Stimulated activated CD8-positive, alpha-beta memory T cell treated with anti-CD3 and anti-CD28 coated beads, Interleukin-15, amount 100 ng/mL, for 48 hours (primary cell): ENCODE measurements around the gene ANAPC13.

ENCODE experiments used
- DNase-seq, 2 donors: peaks; one replicate each; pipeline ENCODE4 v3.0.0-alpha.2; 2020; ENCODE audit warnings: low read depth in 2 of 2

ANAPC13 gene

GRCh38 chr3:134449951-134450350, 35.8 kb downstream of the ANAPC13 start:
- DNase-seq, result no peak

GRCh38 chr3:134449277-134449676, 36.5 kb downstream of the ANAPC13 start:
- DNase-seq, result no peak

- no peak for DNase-seq
Measured at GRCh38 chr3:134448664-134449063, 37.1 kb downstream of the ANAPC13 start.

GRCh38 chr3:134447351-134447750, 38.4 kb downstream of the ANAPC13 start:
- DNase-seq, result no peak

- no peak for DNase-seq
Measured at GRCh38 chr3:134446800-134447199, 39.0 kb downstream of the ANAPC13 start.

GRCh38 chr3:134445636-134446035, 40.1 kb downstream of the ANAPC13 start:
- DNase-seq, result no peak

GRCh38 chr3:134445095-134445494, 40.7 kb downstream of the ANAPC13 start:
- no peak for DNase-seq

- DNase-seq, result no peak
Measured at GRCh38 chr3:134441821-134442220, 44.0 kb downstream of the ANAPC13 start.

- no peak for DNase-seq
Measured at GRCh38 chr3:134441321-134441720, 44.5 kb downstream of the ANAPC13 start.

- no peak for DNase-seq
Measured at GRCh38 chr3:134437211-134437752, 48.5 kb downstream of the ANAPC13 start.

- no peak for DNase-seq
Measured at GRCh38 chr3:134432236-134432635, 53.5 kb downstream of the ANAPC13 start.

- DNase-seq, result no peak
Measured at GRCh38 chr3:134430950-134431445, 54.8 kb downstream of the ANAPC13 start.

- DNase-seq, result no peak
Measured at GRCh38 chr3:134430174-134430573, 55.6 kb downstream of the ANAPC13 start.

- no peak for DNase-seq
Measured at GRCh38 chr3:134428401-134428800, 57.4 kb downstream of the ANAPC13 start.
